Measurements from ENCODE around the gene DNAJC8.

DNAJC8 gene

GRCh38 chr1:28170001-28170596 is 62.7 kb downstream of the DNAJC8 start:
- DNase-seq: no peak

- DNase-seq: no peak
These were observed 69.2 kb downstream of the DNAJC8 start for GRCh38 chr1:28163496-28164161.

- no peak for DNase-seq
These were observed 70.7 kb downstream of the DNAJC8 start for GRCh38 chr1:28162151-28162550.

GRCh38 chr1:28161751-28162150 is 71.1 kb downstream of the DNAJC8 start:
- no peak for DNase-seq

- no peak for DNase-seq
These were observed 72.0 kb downstream of the DNAJC8 start for GRCh38 chr1:28160782-28161266.

- DNase-seq: no peak
These were observed 73.1 kb downstream of the DNAJC8 start for GRCh38 chr1:28159680-28160079.

- DNase-seq: no peak
These were observed 73.6 kb downstream of the DNAJC8 start for GRCh38 chr1:28159243-28159642.

GRCh38 chr1:28157894-28158293 is 74.9 kb downstream of the DNAJC8 start:
- no peak for DNase-seq

GRCh38 chr1:28156821-28157220 is 76.0 kb downstream of the DNAJC8 start:
- DNase-seq: no peak

GRCh38 chr1:28155628-28156027 is 77.2 kb downstream of the DNAJC8 start:
- DNase-seq: no peak

GRCh38 chr1:28154078-28154594 is 78.7 kb downstream of the DNAJC8 start:
- no peak for DNase-seq
